ENCODE data around the gene TMEM30B. TPM values are rescaled to one million over a fixed set of nuclear protein-coding genes. Genes with fewer than 3 reads are reported as not detected.

TMEM30B gene
- total RNA-seq, 1 experiment from 2014 or later: 0.12 TPM

GRCh38 chr14:61238611-61239245 lies 42.4 kb downstream of the TMEM30B start:
- TF ChIP-seq ZBTB33 (IDR thresholded peaks at IDR 0.05; ENCODE audit: extremely low read depth, insufficient replicate concordance, low read length): no peak
- TF ChIP-seq YY1 (IDR thresholded peaks at IDR 0.05; ENCODE audit: extremely low read depth, insufficient replicate concordance, low read depth, low read length): no peak
- TF ChIP-seq RAD21 (IDR thresholded peaks at IDR 0.05; ENCODE audit: low read depth): no peak
- no peak for TF ChIP-seq CTCF (IDR thresholded peaks at IDR 0.05 in 2 of 3, conservative IDR thresholded peaks at IDR 0.05 in 1 of 3; ENCODE audit: borderline replicate concordance in 1 of 3, insufficient read depth in 1 of 3, low read depth in 2 of 3, low read length in 2 of 3)
- TF ChIP-seq ZFX (IDR thresholded peaks at IDR 0.05): no peak
- TF ChIP-seq MAX (IDR thresholded peaks at IDR 0.05): no peak
- TF ChIP-seq EZH2 (IDR thresholded peaks at IDR 0.05): no peak
- no peak for TF ChIP-seq CEBPB (IDR thresholded peaks at IDR 0.05; ENCODE audit: low read depth)
- no peak for TF ChIP-seq ATF3 (IDR thresholded peaks at IDR 0.05)
- no peak for TF ChIP-seq SP1 (IDR thresholded peaks at IDR 0.05; ENCODE audit: low read depth)
- TF ChIP-seq POLR2AphosphoS5 (IDR thresholded peaks at IDR 0.05; ENCODE audit: low read depth, low read length): no peak
- TF ChIP-seq ELF1 (IDR thresholded peaks at IDR 0.05; ENCODE audit: borderline replicate concordance, low read depth): no peak
- TF ChIP-seq JUND (IDR thresholded peaks at IDR 0.05): no peak
- TF ChIP-seq SIN3A (IDR thresholded peaks at IDR 0.05; ENCODE audit: low read depth): no peak
- TF ChIP-seq ZNF274 (IDR thresholded peaks at IDR 0.05; ENCODE audit: low read depth, low read length): no peak
- TF ChIP-seq FOSL1 (IDR thresholded peaks at IDR 0.05; ENCODE audit: low read depth): no peak
- TF ChIP-seq EZH2phosphoT487 (IDR thresholded peaks at IDR 0.05; ENCODE audit: borderline replicate concordance): no peak
- no peaks in the 10 kb centered on the region for H3K27me3 ChIP-seq (ENCODE audit: insufficient read depth, low read length)
- no peak overlapping the region for H3K4me3 ChIP-seq (replicated peaks in 1 of 2; ENCODE audit: low read depth in 1 of 2, low read length in 2 of 2)
- CTCF ChIA-PET: no interaction called here
- ATAC-seq (no peak), DNase-seq (ENCODE audit: low read depth, low spot score) (no peak)
- no TSS peak for BruUV-seq (replicated peaks)
- H3K9ac ChIP-seq (ENCODE audit: low read length): no peak overlapping the region
- no peak overlapping the region for H3K4me2 ChIP-seq (ENCODE audit: low read length)
- H3K79me2 ChIP-seq (ENCODE audit: insufficient read depth, low read length): no peaks in the 10 kb centered on the region
- POLR2A ChIA-PET: no interaction called here
- intact Hi-C loops (cut with micrococcal nuclease): no loop called here
- H3K27ac ChIP-seq (ENCODE audit: low read depth, low read length): no peak overlapping the region
- H3K9me2 ChIP-seq (ENCODE audit: insufficient read depth): no peaks in the 10 kb centered on the region
- H2AFZ ChIP-seq (ENCODE audit: low read depth, low read length, poor library complexity, severe bottlenecking): no peak overlapping the region
- no peaks in the 10 kb centered on the region for H3K4me1 ChIP-seq (ENCODE audit: control insufficient read depth in 1 of 2, insufficient read depth in 2 of 2, low read length in 2 of 2)
- no peaks in the 10 kb centered on the region for H4K20me1 ChIP-seq (ENCODE audit: insufficient read depth)
- H3K9me3 ChIP-seq (ENCODE audit: control insufficient read depth in 1 of 2, insufficient read depth in 1 of 2, low read depth in 1 of 2, low read length in 2 of 2): peaks cover 7 to 9% of the 10 kb centered on the region in 2 experiments; a peak in 1 of 4 replicates
- RAD21 ChIA-PET (ENCODE audit: low non-redundant PET in 1 of 2, low total read pairs in 2 of 2, uncharacterized antibody in 2 of 2, unreplicated experiment in 2 of 2): no interaction called here
- H3K36me3 ChIP-seq (ENCODE audit: control insufficient read depth in 1 of 2, insufficient read depth in 2 of 2, low read length in 2 of 2): no peaks in the 10 kb centered on the region

Data from HCT116 (cell line).